Cerebellar cortex (tissue), 1 donor: ENCODE measurements around the gene GYG1.

Source experiments
- DNase-seq: peaks from one replicate; pipeline ENCODE4 v3.0.0-alpha.2; 2015; ENCODE audit warnings: low spot score

GYG1 gene

DNA sequence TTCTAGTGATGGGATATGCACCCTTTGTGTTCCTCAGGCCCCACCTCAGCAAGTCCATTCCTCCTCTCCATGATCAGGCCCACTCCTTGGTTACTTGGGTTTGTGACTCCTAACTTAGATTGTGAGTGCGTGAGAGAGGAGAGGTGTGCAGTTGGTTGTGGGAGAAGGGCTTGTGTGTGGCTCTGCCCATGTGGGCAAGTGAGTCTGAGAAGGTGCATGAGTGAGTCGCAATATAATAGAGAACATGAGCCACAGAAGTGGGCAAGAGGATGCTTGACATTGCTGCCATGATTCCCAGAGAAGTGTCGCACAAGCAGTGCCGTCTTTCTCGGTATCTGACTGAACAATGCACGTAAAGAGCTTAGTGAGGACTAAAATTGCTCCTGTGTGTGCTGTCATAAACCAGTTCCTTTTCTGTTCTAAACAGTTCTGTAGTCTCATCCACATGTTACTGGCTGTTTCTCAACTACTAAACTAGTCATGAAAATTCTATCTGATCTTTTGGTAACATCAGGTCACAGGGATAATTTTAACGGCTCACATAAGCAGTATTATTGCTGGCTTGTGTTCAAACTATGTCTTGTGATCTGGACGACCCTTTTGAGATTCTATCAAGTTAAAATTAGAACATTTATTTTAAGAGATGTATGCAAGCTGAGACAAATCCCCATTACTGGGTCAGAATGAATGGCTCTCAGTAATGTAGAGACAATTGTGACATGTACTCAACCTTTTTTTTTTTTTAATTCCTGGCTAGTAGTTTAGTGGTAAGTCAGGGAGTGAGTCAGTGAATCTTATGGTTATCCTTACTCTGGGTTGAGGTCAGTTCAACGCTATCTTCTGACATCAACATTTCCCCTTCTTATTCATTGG lies 25.6 kb downstream of the GYG1 start:
- DNase-seq = no peak

DNA sequence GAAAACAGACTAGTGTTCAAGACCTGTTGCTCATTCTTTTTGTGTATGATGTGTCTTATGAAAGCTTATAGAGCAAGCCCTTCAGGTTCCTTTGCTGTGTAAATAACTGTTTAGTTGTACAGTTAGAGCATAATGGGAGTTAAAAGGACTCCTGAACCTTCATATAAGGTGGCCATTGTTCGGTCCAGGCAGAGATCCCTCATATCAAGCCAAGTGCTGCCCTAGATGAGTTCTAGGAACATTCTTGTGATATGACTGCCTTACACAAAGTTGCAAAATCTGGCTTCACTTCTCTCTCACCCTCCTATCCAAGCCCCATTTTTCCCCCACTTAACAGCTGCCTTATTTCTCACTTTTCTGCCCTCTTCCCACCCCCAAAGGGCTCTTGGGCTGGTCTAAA lies 26.9 kb downstream of the GYG1 start:
- no peak for DNase-seq

GRCh38 chr3:149019580-149019979 lies 28.2 kb downstream of the GYG1 start:
- DNase-seq = peak; percentile 43

GRCh38 chr3:149020196-149020838 lies 29.0 kb downstream of the GYG1 start:
- DNase-seq = peak; percentile 19

DNA sequence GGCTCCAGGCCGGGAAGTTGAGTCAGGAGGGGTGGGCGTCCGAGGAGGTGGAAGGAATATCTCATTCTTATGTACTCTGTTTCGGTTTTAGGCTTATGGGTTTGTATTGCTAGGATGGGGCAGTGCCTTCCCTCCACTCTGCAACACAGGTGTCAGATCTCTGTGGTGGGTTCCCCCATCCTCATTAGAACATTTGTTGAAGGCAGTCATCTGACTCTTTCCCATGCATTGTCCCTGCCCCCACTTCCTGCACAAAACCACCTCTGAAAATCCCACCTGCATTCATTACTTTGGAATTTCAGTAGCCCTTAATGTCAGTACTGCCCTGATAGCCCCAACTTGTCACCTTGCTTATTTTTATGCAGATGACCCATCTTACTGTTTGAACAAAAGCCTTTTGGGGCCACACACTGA lies 29.5 kb downstream of the GYG1 start:
- no peak for DNase-seq

DNA sequence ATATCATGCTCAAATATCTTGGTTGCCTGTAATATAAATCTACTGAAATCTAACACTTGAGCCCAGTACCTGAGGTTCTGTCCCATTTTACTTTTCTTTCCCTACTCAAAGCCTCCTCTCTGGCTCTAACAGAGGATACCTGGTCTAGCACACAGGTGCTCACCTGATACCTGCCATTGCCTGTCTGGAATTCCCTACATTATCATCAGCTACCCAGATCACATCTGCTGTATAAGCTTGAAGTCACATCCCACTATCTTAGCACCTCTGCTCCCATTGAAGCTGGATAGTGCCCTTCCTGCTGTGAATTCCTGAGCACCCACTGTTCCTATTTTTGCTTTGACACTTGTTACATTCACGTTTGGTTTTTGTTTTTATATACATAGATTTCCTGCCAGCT lies 30.5 kb downstream of the GYG1 start:
- no peak for DNase-seq

- DNase-seq = no peak
Measured at GRCh38 chr3:149023951-149024350, 32.6 kb downstream of the GYG1 start.

GRCh38 chr3:149026718-149027117 lies 35.4 kb downstream of the GYG1 start:
- DNase-seq = no peak

DNA sequence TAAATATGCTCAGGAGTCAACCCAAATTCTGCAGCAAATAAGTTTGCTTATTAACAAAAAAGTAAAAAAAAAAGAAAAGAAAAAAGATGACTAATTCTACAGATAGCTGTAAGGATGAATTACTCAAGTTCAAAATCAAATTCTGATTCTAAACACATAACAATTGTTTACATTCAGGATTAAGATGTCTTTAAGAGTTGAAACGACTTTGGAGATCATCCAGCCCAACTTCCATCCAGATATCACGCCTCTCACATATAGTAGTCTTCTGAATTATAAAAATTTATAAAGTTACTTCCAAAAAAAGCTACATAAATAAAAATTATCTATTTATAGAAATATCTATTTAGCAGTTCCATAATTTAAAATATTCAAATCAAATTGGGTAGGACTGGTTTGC lies 39.8 kb downstream of the GYG1 start:
- no peak for DNase-seq

DNA sequence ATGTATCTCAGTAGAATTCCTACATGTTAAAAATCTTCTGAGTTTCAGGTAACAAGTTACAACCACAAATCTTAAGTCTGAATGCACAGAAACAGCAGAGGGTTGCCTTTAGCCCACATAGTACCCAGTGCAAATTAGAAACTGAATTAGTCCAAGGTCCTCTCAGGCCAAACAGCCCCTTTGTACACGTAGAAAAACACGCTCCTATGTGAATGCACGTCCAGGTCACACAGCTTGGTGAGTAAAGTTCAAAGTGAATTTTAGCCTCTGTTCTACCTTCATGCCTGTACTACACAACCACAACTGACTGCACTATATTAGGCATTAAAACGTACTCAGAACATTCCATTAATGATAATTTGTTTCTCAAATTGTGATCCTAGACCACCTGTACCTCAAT lies 46.3 kb downstream of the GYG1 start:
- no peak for DNase-seq

DNA sequence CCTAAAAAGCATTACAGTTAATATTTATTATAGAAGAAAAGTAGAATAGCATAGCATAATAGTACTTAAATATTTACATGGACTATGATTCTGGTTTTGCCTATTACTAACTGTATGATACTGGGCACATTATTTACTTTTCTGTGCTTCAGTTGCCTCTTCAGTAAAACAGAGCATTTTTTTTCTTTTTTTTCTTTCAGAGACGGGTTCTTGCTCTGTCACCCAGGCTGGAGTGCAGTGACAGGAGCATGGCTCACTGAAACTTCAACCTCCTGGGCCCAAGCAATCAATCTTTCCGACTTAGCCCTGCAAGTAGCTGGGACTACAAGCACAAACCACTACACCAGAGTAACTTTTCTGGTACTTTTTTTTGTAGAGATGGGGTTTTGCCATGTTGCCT lies 47.0 kb downstream of the GYG1 start:
- DNase-seq = no peak

DNA sequence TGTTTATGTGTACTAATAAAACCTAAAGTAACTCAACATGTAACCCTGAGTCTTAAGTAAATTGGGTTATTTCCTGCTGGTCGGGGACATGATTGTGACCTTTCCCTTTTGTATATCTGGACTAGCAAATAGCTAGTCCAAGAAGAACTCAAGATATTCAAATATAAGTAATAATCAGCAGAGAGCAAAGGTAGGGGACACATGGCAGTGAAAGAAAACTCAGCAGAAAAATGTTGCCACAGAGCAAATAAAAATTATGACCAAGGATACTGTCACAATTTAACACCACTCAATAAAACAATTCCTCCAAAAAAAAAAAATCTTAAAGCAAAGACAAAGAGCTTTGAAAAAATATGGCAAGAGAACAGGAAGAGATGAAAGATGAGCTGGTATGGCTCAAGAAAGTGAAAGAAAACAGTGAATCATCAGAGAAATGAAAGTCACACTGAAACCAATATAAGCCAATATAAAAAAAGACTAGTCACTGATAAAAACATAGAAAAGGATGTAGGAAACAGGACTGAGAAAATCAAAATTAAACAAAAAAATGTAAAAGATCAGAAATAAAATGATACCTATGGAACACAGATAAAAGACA lies 51.5 kb downstream of the GYG1 start:
- DNase-seq = no peak

- no peak for DNase-seq
Measured at GRCh38 chr3:149044339-149045083, 53.2 kb downstream of the GYG1 start.

- no peak for DNase-seq
Measured at GRCh38 chr3:149055575-149055974, 64.2 kb downstream of the GYG1 start.

- DNase-seq = no peak
Measured at GRCh38 chr3:149058198-149058597, 66.9 kb downstream of the GYG1 start.

DNA sequence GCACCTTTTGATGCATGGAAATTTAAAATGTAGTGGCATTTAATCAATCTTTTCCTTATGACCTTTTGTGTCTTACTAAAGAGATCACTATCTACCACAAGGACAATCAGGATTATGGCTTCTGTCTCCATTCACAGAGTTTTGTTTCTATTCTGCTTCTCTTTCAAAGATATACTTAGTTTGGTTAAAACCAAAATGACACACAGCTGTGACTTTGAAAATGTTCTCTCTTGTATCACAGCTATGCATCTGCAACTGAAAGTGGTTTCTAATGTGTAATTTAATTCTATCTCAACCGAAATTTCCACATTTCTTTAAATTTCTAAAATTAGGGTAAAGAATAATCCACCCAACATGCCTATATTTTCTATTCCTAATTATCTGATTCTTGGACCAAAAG lies 67.3 kb downstream of the GYG1 start:
- no peak for DNase-seq

DNA sequence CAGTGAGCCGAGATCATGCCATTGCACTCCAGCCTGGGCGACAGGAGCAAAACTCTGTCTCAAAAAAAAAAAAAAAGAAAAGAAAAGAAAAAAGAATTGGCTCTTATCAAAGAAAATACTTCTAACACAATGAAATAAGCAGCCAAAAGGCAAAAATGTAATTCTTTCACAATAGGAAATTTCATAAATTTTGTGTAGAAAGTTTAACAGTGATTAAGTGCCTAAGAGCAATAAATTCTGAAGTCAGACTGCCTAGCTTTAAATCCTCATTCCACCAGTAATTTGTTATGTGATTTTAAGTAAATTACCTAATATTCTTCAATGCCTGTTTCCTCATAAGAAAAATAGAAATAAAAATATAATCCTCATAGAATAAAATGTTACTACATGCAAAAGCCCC lies 70.4 kb downstream of the GYG1 start:
- no peak for DNase-seq

DNA sequence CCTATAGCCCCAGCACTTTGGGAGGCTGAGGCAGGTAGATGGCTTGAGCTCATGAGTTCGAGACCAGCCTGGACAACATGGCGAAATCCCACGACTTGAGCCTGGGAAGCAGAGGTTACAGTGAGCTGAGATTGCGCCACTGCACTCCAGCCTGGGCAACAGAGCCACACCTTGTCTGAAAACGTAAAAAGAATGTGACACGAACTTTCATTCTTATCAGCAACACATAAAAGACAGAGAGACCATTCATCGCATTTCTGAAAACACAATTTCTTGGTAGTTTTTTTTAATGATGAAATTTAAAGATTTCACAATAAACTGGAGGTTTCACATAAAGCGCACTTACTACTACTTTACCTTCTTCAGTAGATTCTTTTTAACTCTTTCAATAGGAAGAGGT lies 76.5 kb downstream of the GYG1 start:
- DNase-seq = no peak
